NCI-H146 treated with DMSO at 0.1 percent for 48 hours (cell line): ENCODE results near the gene CACNG4.
A peak's percentile ranks its signal among the peaks of the same experiment; 100 is the strongest.
"Not testable (repeated sequence)": the region's sequence is repeated elsewhere in the genome, so short reads cannot be mapped to it uniquely, and the experiment has no call there.

Experiments used
- DNase-seq: peaks from one replicate; lab custom pipeline; 2025; ENCODE audit not compliant: unreplicated experiment; lab: John Stamatoyannopoulos, UW

CACNG4 gene

DNA sequence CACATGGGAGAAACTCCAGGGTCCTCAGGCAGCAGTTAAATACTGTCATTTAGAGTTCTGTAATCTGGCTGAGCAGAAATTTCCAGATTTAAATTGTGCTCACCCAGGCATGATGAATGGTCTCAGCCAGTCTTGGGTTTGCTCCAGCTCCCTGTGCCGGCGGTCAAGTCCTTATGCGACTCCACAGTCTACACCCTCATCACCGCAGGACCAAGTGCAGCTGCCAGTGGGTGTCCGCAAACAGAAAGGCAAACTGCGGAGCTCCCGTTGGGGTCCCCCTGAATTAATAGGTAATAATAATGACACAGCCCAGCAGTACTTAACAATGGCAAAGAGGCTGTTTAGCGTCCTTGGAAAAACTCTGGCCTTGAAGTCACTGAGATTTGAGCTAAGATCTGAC lies 3.9 kb upstream of the CACNG4 start:
- DNase-seq, result no peak

DNA sequence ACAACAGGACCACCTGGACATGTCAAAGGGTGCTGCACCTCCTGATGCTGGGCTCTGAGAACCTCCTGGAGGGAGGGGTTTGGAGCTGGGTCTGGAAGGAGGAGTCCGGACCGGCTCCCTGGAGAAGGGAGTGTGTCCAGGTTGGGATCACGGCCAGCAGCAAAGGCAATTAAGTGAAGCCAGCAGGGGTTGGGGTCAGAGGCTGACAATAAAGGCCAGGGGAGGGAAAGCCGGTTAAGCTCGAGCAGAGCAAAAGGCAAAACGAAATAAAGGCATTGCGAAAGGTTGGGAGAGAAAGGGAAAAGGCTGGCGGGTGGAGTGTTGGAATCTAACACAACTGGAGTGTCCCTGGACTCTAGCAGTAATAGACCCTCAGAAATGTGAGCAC lies 992 bp upstream of the CACNG4 start:
- DNase-seq, result peak; percentile 36

DNA sequence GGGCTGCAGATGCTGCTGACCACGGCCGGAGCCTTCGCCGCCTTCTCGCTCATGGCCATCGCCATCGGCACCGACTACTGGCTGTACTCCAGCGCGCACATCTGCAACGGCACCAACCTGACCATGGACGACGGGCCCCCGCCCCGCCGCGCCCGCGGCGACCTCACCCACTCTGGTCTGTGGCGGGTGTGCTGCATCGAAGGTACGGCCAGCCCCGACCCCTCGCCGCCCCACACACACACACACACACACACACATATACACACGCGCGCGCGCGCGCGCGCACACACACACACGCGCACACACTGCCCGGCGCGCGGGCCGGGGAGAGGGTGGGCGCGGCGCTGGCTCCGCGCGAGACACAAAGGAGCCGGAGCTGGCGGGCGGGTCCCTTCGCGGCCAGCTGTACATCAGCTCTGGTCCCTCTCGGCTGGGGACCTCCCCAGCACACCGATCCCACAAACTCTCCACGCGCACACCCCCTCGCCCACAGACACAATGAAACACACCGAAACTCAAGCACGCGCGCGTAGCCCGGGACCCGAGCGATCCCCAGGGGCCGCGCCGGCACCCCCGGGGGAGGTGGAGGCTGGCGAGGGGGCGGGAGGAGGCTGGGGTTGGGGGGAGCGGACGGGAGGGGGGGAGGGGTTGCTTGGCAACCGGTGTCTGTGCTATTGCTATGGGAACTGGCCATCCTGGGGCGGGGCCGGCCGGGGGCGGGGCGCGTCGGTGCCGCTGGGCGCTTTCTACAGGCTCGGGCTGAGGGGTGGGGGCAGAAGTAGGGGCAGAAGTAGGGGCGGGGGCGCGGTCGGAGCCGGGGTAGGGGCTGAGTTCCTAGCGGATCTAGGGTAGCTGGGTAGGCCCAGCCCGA lies 658 bp downstream of the CACNG4 start:
- DNase-seq, result peak; percentile 44

DNA sequence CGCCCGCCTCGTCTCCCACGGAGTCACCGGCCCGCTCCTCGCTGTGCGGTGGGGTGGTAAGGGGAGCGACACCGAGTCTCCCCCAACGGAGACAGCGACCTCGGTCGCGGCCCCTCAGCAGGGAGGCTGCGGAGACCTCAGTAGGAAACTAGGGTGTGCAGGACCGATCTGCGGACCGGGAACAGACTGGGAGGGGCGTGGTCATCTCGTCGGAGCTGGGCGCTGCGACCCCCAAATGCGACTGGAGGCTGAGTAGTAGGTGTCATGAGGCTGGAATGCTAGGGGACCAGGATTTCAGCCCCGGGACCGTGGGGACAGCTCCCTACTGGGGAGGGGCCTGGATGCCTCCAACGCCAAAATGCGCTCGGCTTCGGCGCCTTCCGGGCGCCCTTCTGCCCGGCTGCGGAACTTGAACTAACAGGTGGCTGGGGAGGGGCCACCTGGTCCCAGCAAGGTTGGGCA lies 1.3 kb downstream of the CACNG4 start:
- no peak for DNase-seq

DNA sequence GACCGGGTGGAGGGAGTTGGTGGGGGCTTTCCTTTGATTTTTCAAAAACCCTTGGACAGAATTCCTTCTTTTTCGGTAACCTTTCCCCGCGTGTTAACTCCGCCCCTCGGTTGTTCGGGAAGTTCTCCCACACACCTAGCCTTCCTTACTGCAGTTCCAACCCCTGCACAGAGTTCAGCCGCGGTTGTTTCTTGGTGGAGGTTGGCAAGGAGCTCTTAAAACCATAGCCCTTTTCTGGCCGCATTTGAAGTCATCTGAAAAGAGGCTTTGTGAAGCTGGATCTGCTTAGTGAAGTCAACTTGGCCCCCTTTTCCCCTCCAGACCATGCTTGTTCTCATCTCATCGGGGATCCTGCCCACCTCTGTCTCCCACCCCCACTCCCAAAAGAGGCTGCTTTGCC lies 1.8 kb downstream of the CACNG4 start:
- no peak for DNase-seq

DNA sequence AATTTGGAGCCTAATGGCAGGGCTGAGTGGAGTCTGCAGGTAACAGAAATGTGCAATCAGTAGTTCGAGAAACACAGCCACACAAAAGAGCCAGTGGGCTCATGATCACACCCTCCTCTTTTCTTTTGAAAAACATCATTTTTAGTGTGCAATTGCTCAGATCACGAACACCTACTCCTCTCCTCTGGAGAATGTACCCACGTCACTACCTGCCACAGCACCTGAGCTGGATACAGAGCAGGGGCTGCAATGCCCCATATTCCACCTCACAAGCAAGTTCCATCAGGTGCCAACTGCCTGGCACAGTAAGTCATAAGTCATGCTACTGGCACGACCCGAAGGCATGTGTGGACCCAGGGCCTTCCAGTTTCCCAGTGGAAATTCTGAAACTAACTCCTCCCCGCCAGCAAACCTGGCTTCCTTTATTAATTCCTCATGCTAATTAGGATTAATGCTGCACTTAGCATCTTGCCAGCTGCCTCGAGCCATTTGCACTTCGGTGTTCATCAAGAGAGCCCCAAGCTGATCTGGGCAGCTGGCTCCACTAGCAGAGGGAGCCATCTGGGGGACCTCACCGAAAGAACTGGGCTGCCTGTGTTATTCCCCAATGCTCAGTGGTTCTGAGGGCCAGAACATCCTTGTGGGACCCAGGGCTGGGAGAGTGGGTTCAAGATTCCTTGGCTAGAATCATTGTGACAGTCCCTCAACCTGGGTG lies 2.4 kb downstream of the CACNG4 start:
- no peak for DNase-seq

DNA sequence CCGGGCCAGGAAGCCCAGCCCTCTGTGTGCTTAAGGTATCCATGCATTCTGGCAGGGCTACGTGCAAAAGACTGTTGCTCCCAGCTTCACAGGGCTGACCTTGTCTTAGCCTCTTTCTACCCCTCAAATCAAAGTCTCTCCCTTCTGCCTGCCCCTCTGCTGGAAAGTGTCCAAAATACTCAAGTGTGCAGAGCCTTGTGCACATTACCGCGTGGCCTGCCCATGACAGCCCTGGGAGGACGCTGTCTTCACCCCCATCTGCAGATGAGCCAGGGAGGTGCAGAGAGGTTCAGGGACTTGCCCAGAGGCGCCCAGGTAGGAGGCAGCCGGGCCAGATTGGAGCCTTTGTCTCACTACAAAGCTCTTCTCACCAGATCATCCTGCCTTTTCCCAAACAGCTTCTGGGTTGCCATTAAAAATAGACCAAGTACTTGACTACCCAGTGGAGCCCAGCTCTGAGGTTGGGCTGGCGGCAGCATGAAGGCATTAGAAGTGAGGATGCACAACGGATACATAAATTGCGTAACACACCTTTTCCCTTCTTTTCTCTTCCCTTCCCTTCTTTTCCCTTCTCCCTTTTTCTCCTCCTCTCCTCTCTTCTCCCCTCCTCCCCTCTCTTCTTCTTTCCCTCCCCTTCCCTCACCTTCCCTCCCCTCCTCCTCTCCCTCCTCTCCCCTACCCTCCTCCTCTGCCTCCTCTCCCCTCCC lies 3.5 kb downstream of the CACNG4 start:
- DNase-seq, result no peak

DNA sequence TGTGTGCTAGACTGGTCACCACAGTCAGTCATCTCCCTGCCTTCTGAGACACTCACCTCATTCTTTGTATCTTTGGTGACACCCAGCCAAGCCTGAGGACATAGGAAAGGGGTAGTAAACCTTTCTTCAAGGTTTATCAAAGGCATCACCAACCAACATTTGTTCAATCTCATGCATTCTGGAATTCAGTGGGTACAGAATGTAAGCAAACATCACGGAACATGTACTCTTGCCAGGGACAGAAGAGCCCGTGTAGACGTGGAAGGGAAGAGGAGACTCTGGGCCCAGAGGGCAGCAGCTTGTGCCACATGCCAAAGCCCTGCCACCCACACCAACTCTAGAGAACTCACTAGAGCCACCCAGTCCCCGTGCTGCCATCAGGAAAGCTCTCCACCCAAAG lies 4.4 kb downstream of the CACNG4 start:
- no peak for DNase-seq

DNA sequence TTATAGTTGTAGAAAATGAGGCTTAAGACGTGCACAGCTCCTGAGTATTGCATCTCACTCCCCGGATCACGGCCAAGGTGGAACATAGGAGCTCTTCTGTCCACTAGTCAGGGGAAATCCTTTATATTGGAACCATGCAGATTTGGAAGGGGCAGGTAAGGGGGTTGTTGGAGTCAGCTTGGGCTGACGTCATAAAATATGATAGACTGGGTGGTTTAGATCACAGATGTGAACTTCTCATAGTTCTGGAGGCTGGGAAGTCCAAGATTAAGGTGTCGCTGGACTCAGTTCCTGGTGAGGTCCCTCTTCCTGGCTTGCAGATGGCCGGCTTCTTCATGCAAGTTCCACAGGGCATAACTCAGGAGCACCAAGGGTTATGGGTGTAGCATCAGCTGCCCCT lies 5.6 kb downstream of the CACNG4 start:
- no peak for DNase-seq

DNA sequence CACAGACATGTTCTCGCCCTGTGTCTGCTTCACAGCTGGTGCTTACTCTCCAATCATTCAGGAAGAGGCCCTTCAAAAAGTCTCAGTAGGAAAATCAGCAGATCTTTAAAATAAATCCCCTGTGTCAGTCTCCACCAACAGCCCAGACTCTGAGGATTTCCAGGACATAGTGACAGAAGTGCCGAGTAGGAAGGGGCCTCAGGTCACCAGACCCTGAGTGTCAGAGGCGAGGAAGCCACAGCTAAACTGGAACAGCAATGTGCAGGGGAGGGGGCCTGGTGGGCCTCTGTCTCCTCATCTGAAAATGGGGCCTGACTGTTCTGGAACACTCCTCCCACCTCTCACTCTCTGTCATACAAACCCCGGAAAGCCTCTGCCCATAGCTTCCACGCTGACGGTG lies 6.3 kb downstream of the CACNG4 start:
- no peak for DNase-seq

DNA sequence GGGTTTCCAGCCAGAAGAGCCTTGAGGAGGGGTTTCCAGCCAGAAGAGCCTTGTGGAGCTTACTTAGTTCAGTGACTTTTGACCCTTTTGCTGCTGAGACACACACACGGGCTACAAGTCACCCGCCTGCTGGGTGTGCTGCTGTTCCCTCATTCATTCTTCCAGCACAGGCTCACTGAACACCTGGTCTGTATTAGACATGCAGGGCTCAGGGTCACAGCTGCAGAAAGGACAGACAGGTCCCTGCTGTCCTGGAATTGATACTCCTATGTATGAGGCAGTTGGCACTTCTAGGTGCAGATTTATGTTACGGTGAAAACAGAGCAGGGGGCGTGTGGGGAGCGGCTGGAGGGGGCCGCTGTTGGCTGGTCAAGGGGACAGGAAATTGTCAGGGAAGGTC lies 6.8 kb downstream of the CACNG4 start:
- DNase-seq, result no peak

DNA sequence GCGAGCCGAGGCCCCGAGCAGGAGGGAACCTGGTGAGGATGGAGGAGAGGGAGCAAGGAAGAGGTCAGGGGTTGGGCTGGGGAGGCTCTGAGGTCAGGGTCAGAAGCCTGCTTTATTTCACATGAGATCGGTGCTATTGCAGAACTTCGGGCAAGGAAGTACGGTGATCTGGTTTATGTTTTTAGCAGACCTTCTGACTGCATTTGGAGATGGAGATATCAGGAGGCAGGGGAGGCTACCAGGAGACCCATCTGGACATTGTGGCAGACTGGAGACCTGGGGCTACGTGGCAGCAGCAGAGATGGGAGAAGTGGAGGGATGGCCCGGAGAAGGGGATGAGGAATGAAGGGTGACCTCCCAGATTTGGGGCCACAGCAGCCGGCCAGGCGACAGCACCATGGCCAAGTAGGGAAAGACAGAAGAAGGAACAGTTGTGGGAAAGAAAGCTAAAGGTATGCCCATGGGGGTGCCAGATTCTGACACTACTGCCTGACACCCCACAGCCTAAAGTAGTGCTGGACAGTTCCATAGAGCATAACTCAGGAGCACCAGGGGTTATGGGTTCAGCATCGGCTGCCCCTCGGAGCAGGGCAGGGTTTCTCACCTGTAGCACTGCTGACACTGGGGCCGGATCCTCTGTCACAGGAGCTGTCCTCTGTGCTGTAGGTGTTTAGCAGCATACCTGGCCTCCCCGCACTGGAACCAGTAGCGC lies 7.4 kb downstream of the CACNG4 start:
- DNase-seq, result no peak

DNA sequence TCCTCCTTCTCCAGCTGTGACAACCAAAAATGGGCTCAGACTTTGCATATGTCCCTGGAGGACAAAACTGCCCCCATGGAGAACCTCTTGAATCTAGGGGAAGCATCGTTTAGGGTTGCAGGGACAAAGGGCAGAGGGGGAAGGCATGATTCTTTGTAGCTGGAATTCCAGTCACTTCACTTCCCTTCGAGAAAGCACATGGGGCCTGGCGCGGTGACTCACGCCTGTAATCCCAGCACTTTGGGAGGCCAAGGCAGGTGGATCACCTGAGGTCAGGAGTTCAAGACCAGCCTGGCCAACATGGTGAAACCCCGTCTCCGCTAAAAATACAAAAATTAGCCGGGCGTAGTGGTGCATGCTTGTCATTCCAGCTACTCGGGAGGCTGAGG lies 7.9 kb downstream of the CACNG4 start:
- DNase-seq, result not testable (repeated sequence)

DNA sequence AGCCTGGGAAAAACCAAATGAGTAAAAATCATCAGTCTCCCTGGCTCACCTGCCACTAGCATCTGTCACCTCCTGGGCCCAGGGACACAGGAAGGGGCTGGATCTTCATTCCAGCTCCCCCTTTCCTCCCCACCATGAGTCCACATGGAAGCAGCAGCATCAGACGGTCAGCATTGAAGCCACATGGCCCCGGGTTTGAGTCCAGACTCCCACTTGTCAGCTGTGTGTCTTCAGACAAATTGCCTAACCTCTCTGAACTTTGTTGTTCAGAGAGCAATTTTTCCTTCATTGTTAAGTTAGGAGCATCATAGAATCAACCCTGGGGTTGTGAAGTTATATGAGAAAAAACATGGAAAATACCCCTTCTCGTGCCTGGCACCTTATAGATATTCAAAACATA lies 10.7 kb downstream of the CACNG4 start:
- DNase-seq, result no peak

DNA sequence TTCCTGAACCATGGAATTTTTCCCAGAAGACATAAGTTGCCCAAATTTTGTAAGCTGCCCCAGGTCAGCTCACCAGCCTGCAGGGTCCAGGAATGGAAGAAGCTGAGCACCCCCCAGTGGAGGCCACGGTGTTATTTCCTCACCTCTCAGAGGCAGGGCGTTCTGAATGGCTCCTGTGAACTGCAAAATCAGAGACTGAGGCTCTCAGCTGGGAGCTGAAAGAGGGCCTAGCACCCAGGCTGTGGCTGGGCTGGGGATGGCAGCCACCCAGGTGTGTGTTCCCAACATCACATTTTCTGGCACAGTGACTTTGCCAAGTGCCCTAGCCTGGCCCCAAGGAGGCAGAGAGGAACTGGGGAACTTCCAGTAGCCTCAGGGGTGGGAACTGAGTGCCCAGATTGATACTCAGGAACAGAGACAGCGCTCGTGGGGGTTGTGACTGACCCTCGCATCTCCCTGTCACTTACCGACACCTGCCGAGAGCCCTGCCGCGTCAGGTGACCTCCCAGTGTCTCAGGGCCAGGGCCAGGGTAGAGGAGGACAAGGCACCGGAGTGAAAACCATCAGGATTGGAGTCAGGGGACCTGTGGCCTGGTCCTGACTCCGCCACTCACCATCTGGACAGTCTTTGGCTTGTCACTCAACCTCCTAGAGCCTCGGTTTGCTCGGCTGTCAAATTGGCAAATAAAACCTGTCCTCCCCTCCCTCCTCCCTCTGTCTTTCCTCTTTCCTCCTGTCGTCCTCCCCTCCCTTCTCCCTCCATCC lies 11.3 kb downstream of the CACNG4 start:
- no peak for DNase-seq

DNA sequence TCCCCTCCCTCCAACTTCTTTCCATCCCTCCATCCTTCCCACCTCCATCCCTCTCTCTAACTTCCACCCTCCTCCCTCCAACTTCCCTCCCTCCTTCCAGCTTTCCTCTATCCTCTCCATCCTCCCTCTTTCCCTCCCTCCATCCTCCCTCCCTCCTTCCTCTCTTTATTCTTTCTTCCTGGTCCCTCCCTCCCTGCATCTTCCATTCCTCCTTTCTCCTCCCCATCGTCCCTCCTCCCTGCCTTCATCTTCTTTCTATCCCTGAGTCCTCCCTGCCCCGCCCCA lies 11.8 kb downstream of the CACNG4 start:
- no peak for DNase-seq

DNA sequence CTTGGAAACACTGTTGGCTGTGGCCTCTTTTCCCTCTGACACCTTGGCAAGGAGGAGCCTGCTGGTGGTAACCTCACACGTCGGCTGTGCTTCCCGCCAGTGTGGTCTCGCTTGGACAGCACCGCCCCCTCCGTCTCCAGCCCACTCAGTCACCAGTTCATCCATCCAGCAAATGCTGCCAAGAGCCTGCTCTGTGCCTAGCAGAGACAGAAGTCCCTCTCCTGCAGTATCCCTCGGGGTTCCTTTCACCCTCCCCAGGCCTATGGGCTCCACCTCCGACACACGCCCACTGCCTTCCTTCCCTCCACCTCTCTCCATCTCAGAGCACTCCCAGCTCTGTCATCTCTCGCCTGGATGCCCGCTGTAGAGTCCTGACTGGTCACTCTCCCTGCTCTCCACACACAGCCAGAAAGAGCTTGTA lies 12.3 kb downstream of the CACNG4 start:
- DNase-seq, result no peak

DNA sequence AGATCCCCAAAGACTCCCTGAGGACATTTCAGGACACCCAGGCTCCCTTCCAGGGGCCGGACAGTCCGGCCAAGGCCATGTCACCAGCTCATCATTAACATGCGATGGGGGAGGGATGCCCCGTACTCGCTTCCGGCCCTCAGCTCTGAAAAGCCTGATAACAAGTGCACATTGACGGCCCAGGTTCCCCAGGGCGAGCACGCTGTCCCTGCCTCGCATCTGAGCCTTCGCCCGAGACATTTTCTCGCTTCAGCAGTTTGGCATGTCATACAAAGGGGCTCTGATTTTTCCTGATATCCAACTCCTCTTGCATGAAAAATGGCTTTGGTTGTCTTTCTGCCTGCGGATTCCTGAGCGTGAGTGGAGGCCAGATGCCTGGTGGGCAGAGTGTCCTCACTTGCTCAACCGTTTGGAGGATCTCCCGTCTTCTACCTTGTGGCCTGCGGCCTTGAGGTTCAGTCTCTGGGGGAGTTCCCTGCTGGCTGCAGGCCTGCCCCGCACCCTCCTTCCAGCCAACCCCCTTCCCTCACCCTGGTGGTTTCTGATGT lies 14.1 kb downstream of the CACNG4 start:
- DNase-seq, result no peak

DNA sequence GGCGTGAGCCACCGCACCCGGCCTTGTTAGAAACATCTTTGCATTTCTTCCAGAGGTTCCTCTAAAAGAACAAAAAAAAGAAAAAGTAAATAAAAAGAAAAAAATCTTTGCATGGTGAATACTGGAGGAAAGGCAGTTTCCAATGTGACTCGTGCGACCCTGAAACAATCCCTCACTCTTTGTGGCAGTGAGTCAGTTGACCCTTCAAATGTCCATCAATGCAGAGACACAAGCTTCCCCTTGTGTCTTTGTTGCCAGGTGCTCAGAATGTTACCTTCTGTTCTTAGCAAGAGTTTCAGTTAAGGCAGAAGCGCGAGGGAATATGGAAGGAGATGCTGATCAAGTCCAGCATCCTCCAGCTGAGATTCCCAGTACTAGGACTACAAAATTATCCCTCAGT lies 16.4 kb downstream of the CACNG4 start:
- no peak for DNase-seq

DNA sequence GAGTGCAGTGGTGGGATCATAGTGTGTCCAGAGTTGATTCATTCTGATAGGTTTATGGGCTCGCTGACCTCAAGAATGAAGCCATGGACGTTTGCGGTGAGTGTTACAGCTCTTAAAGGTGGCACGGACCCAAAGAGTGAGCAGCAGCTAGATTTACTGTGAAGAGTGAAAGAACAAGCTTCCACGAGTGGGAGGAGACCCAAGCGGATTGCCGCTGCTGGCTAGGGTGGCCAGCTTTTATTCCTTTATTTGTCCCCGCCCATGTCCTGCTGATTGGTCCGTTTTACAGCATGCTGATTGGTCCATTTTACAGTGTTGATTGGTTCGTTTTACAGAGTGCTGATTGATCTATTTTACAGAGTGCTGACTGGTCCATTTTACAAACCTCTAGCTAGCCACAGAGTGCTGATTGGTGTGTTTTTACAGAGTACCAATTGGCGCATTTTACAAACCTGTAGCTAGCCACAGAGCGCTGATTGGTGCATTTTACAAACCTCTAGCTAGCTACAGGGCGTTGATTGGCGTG lies 17.5 kb downstream of the CACNG4 start:
- DNase-seq, result no peak
